DOHH2 (cell line): ENCODE measurements around the gene GDPD4.

ENCODE experiments used
- H3F3A ChIP-seq: fragments of 200-600 bp; sonication (generic), shearing (Covaris generic); 2 replicates; pipeline ENCODE4 v1.6.0; 2016; ENCODE audit warnings: antibody characterized with exemption, mild to moderate bottlenecking; ENCODE audit not compliant: control insufficient read depth, insufficient read depth
- H3K27ac ChIP-seq: fragments of 200-600 bp; sonication (generic); 2 replicates; pipeline ENCODE4 v1.5.1; 2014; ENCODE audit warnings: low read depth, mild to moderate bottlenecking, low read length, moderate library complexity
- H3K27me3 ChIP-seq: fragments of 200-600 bp; sonication (generic); 2 replicates; pipeline ENCODE4 v1.6.1; 2014; ENCODE audit warnings: mild to moderate bottlenecking, low read length, mixed read lengths; ENCODE audit not compliant: control insufficient read depth
- H3K36me3 ChIP-seq: fragments of 200-600 bp; sonication (generic); 2 replicates; pipeline ENCODE4 v1.6.1; 2014; ENCODE audit warnings: mild to moderate bottlenecking, low read length, moderate library complexity, mixed read lengths; ENCODE audit not compliant: control insufficient read depth
- H3K4me1 ChIP-seq: fragments of 200-600 bp; sonication (generic); 2 replicates; pipeline ENCODE4 v1.6.1; 2014; ENCODE audit warnings: mild to moderate bottlenecking, low read length, mixed read lengths; ENCODE audit not compliant: control insufficient read depth
- H3K4me2 ChIP-seq: fragments of 200-600 bp; sonication (generic); 2 replicates; pipeline ENCODE4 v1.6.0; 2014; ENCODE audit warnings: mild to moderate bottlenecking, low read length, moderate library complexity
- H3K4me3 ChIP-seq: fragments of 200-600 bp; sonication (generic); 2 replicates; pipeline ENCODE4 v1.5.1; 2014; ENCODE audit warnings: mild to moderate bottlenecking, low read length, mixed read lengths
- H3K79me2 ChIP-seq: fragments of 200-600 bp; sonication (generic); 2 replicates; pipeline ENCODE4 v1.6.1; 2014; ENCODE audit warnings: mild to moderate bottlenecking, low read length, mixed read lengths; ENCODE audit not compliant: control insufficient read depth
- H3K9me2 ChIP-seq: fragments of 200-600 bp; sonication (generic); replicated peaks from 2 replicates; pipeline ENCODE4 v1.6.1; 2014; ENCODE audit warnings: mild to moderate bottlenecking, low read length, mixed read lengths; ENCODE audit not compliant: control insufficient read depth
- H3K9me3 ChIP-seq: fragments of 200-600 bp; sonication (generic); 2 replicates; pipeline ENCODE4 v1.6.1; 2014; ENCODE audit warnings: antibody characterized with exemption, low read length, mixed read lengths; ENCODE audit not compliant: control insufficient read depth, insufficient read depth
- H4K20me1 ChIP-seq: fragments of 200-600 bp; sonication (generic); 2 replicates; pipeline ENCODE4 v1.6.0; 2014; ENCODE audit warnings: low read depth, mild to moderate bottlenecking, antibody characterized with exemption, low read length, moderate library complexity; ENCODE audit not compliant: control insufficient read depth, insufficient read depth
- CTCF ChIP-seq: fragments of 200-600 bp; sonication (generic); IDR thresholded peaks from one replicate; pipeline ENCODE4 v1.5.1; 2014; ENCODE audit warnings: antibody characterized with exemption, mild to moderate bottlenecking, low read depth, low read length; ENCODE audit not compliant: poor library complexity, severe bottlenecking
- EZH2phosphoT487 ChIP-seq: fragments of 200-600 bp; sonication (generic); IDR thresholded peaks from 2 replicates; pipeline ENCODE4 v1.6.1; 2017; ENCODE audit warnings: borderline replicate concordance, mild to moderate bottlenecking, antibody characterized with exemption, low read length, moderate library complexity, mixed read lengths

The GDPD4 gene

GRCh38 chr11:77201370-77201769 is 100.1 kb downstream of the GDPD4 start:
- Histone ChIP-seq H3K27me3 (no peaks in the 10 kb centered on the region), H3K4me2 (no peak overlapping the region), H3K79me2 (no peaks in the 10 kb centered on the region), H4K20me1 (no peaks in the 10 kb centered on the region), H3K9me3 (no peaks in the 10 kb centered on the region), H3K4me1 (no peaks in the 10 kb centered on the region), H3K27ac (no peak overlapping the region), H3K9me2 (no peaks in the 10 kb centered on the region), H3F3A (no peaks in the 10 kb centered on the region), H3K36me3 (no peaks in the 10 kb centered on the region), H3K4me3 (no peak overlapping the region)
- no peak for TF ChIP-seq CTCF

- Histone ChIP-seq H3F3A (no peaks in the 10 kb centered on the region), H3K79me2 (no peaks in the 10 kb centered on the region), H3K36me3 (no peaks in the 10 kb centered on the region), H3K4me2 (no peak overlapping the region), H3K9me2 (no peaks in the 10 kb centered on the region), H3K9me3 (no peaks in the 10 kb centered on the region), H3K4me1 (no peaks in the 10 kb centered on the region), H4K20me1 (no peaks in the 10 kb centered on the region), H3K27me3 (no peaks in the 10 kb centered on the region), H3K27ac (no peak overlapping the region), H3K4me3 (no peak overlapping the region)
- no peak for TF ChIP-seq EZH2phosphoT487
- TF ChIP-seq CTCF, result no peak
Observed at GRCh38 chr11:77200351-77201268, 100.9 kb downstream of the GDPD4 start.

- H3K9me2 ChIP-seq, result no peaks in the 10 kb centered on the region
- no peak overlapping the region for H3K27ac ChIP-seq
- H3F3A ChIP-seq, result no peaks in the 10 kb centered on the region
- no peaks in the 10 kb centered on the region for H3K36me3 ChIP-seq
- H3K4me1 ChIP-seq, result no peaks in the 10 kb centered on the region
- H3K27me3 ChIP-seq, result no peaks in the 10 kb centered on the region
- TF ChIP-seq EZH2phosphoT487, result no peak
- TF ChIP-seq CTCF, result no peak
- H3K79me2 ChIP-seq, result no peaks in the 10 kb centered on the region
- no peaks in the 10 kb centered on the region for H3K9me3 ChIP-seq
- no peak overlapping the region for H3K4me2 ChIP-seq
- no peak overlapping the region for H3K4me3 ChIP-seq
- H4K20me1 ChIP-seq, result no peaks in the 10 kb centered on the region
Observed at GRCh38 chr11:77199137-77199745, 102.2 kb downstream of the GDPD4 start.
